ENCODE data around the gene DNAH7.

The DNAH7 gene

DNA sequence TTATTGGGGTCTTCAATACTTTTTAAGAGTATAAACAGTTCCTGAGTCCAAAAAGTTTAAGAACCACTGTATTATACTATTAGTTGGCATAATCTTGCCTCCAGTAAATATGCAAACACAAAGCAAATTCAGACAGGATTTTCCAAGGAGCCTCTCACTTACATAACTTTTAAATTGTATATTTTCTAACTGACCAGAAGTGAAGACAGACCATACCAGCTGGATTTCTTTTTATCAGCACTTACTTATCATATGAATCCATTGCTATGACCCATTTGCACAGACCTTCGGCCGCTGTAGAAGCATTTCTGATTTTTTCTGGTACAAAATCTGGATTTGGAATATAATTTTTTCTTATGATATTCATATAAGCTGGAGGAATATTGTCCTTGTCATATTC is 211.5 kb downstream of the DNAH7 start:
- DNase-seq = no peak

DNA sequence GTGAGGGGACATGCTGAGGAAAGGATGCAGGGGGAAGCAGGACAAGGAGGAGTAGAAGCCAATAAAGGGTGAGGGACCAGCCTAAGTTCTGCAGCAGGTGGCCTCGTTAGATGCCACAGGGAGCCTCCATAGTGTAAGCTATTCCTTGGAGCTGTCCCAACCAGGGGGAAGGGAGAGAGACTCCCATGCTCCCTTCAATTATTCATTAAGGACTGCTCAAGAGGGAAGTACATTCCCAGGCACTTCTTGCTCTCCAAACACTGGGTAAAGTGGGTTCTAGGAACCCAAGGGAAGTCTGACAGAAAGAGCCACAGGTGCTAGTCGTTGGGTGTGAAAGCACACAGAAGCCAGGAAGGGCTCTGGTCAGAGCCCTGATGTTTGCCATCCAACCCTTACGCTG is 217.9 kb downstream of the DNAH7 start:
- DNase-seq = no peak

DNA sequence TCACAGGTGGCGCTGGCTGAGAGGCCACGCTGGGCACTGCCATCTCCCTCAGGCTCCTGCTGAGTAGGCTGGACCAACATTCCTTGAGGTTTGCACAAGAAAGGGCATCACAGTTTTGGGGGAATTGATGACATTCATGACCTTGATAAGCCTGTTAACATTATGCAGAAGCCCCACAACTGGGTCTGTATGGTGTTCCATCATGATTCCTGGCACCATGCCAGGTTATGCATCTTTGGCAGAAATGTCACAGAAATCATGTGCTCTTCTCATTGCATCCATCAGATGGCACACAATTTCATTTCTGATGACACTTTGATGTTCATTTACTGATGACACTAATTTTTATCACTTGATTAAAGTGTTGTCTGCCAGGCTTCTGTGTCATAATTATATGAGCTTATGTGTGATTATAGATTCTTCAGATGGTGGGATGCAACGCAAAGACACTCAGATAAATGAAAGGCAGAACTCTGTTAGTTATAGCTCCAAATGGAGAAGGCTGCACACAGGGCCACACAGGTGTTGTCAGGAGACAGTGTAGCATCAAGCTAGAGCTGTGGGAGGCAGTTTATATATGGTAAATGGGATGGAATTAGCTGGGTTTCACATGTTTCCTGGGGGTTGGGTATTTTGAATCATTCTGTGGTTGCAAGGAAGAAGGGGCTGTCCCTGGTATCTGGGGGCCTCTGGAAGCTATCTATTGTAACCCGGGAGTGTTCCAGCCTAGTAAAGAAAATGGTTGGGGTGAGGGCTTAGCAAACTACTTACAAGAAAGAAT is 220.3 kb downstream of the DNAH7 start:
- no peak for DNase-seq

DNA sequence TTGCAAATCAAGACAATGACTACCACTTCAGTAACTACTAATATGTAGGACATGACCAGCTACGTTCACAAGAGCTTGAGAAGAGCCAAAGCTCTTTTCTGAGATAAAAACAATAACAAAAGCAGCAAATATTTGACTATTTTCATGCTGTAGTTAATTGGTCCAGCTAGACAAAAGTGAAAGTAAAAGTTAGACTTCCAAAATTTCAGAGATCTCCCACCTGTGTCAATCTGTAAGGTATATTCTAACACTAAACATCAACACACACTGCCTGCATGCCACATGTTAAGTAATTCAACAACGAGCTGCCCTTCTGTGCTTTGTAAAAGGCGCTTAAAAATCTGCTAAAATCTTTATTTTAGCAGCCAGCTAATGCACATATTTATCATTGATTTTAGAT is 225.7 kb downstream of the DNAH7 start:
- DNase-seq = no peak

DNA sequence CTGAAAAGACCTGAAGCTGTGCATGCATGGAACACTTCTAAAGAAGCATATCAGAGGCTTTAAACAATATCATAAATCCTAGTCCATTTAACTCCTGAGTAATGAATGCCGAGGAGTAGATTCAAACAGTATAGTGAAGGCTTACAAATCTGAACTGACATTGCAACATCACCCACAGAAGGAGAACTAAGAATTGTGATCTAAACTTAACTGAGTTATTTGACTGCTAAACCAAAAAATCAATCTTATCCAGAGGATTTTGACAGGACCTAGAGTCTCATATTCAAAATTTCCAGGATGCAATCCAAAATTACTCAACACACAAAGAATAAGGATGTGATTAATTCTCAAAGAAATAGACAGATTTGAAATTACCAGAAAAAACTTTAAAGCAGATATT is 230.6 kb downstream of the DNAH7 start:
- DNase-seq = no peak

DNA sequence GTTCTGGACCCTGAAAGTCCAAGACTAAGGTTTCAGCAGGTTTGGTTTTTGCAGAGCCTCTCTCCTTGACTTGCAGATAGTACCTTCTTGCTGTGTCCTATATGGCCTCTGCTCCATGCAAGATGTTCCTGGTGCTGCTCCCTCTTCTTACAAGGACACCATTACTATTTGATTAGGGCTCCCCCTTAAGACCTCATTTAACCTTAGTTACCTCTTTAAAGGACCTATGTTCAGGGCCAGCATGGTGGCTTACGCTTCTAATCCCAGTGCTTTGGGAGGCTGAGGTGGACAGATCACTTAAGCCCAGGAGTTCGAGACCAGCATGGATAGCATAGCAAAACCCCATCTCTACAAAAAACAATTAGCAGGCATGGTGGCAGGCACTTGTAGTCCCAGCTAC is 232.6 kb downstream of the DNAH7 start:
- DNase-seq = no peak

DNA sequence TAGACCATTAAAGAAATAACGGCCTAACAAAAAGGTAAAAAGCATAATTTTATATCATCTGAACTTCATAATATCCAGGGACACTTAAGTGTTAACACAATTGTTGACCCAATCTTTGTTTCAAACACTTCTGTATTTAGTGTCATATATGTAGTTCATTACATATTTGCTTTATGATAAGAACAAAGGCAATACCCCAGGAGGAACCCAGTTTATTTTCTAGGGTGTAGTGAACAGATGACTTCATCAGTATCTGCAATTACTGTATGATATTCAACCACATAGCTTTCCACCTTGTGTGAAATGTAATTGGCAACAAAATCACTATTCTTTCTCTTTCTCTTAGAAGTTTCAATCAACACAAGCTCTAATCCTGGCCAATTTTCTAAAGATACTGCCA is 233.8 kb downstream of the DNAH7 start:
- no peak for DNase-seq

DNA sequence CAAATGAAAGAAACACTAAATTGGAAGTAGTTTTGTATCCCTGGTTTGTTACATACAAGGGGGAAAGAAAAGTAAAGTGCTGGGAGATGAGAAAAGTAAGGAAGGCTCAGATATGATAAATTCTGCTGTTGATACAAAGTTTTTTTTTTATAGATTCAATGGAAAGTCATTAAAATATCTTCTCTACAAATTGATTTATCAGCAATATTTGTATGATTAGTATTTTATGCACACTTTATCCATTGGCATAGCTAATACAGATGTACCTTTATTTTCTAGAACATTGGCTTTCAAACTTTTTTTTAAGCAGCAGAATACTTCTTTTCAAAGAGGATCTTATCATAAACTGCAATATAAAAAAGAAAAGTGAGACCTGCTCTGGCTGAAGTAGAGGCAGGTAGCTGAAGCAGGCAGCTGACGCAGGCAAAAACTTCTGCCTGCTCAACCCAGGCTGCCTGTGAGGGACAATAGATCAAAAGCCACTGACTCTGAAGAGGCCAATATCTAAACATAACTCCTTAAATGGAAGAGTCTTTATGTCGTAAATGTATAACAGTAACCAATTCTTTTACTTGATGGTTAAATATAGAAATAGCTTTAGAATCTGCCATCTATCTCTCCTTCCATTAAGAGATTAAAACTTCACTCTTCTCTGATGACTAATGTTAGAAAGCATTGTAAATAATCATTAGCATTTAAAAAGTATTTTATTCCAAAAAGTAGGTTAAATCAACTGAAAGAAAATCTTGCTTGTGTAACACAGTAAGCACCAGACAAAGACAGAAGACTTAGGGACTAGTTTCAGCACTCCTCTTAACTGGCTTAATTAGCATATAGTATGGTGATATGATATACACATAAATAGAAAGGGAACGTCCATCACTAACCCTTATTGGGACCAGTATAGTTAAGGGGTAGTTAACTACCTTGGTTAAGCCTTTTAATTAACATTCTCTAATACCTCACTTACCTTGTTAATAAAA is 237.4 kb downstream of the DNAH7 start:
- DNase-seq = peak; percentile 18

DNA sequence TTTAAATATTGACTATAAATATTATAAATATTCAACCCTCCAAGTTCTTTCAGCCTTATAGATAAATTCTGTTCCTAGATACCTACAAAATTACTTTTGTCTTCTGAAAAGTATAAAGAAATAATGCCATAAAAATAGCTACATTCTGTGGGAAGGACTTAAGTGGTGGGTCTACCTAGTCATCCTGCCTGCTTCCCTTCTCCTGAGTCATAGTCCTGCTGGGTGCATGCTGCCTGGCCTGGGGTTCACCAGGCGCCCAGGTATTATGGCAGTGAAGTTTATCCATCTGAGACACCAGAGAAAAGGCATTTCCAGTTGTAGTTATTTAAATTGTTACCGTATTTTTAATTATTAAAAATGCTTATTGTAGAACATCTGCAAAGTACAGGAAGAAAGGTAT is 244.2 kb downstream of the DNAH7 start:
- DNase-seq = no peak

DNA sequence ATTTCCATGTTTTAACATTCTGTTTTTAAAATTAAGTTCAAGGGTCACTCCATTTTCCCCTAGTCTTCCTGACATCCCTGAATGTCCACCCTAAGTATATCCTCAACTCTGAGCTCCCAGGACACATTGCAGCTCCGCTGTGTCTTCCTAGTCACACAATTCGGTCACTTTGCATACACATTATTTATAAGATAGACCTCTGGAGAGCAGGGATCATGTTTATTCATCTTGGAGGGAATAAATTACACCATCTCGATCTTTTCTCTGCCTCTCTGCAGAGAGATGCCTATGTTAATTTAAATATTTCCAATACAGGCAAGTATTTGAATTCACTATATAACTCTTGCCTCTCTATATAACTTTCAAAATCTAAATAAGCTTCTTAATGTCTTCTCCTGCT is 245.4 kb downstream of the DNAH7 start:
- no peak for DNase-seq

DNA sequence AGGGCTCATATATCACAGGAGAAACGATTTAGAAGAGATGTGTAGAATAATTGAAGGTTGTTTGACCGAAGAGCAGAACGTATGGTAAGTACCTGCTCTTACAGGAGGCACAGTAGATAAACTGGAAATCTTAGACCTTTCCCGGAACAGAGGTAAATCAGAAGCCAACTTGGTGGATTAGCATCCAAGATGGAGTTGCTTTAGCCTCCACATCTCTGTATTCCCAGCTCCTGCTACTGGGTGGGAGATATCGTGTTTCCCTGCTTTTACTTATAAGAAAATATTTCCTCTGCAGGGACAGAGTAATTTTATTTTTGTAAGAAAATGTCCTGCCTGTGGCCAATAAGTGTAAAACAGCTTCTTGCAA is 247.1 kb downstream of the DNAH7 start:
- DNase-seq = no peak

DNA sequence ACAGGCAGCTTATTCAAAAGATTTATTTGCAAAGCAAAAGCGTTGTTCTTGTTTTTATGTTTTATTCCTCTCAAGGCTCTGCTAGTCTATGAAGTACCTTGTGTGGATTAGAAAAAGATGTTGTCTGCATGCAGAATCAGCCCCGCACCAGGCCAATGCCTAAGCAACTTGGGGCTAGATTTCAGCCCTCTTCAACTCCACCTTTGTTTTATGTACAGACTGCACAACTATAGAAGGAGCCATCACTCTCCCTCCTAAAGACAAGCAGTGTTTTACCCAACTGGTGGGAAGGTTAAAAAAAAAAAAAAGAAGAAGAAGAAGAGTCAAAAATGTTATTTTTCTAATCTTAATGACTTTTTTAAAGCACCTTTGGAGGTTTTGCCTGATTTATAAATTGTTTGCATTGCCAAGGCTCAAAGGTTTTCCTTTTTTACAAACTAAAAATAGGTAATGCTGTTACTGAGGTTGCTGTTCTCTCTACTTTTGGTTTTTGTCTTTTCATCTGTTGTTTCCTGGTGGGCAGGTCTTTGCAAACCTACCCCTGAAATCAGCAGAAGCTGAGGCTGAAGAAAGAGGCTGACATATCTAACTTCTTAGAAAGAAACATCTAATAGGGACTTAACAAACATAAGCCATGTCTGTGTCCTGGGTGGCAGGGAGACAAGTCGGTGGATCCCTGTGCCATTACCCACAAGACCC is 247.6 kb downstream of the DNAH7 start:
- no peak for DNase-seq

DNA sequence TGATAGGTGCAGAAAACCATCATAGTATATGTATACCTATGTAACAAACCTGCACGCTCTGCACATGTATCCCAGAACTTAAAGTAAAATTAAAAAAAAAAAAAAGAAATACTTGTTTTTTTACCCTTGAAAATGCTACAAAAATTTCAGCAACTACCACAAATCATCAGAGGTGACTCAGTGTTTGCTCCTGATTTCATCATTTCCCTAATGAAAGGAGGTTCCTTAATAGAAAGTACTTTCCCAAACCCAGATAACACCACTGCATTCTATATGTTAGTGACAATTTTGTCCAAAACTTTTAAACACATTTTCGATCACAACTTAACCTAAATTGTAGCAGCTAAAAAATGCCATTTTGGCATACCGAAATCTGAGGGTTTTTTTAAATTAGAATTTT is 248.3 kb downstream of the DNAH7 start:
- DNase-seq = no peak

DNA sequence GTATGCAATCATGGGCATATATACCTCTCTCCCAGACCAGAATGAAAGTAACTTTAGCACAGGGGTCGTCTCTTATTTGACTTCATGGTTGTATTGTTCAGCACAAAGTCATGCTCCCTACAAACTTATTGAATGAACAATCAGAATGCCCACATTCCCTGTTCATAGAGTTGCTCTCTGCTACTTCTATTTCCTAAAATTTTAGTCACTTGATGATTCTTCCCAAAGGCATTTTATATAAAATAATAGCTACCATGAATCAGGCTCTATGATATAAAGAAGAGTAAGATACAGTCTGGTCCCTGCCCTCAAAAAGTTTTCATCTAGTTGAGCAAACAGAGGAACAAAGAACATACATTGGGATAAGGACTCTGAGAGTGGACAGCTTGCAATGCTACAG is 249.4 kb downstream of the DNAH7 start:
- no peak for DNase-seq

DNA sequence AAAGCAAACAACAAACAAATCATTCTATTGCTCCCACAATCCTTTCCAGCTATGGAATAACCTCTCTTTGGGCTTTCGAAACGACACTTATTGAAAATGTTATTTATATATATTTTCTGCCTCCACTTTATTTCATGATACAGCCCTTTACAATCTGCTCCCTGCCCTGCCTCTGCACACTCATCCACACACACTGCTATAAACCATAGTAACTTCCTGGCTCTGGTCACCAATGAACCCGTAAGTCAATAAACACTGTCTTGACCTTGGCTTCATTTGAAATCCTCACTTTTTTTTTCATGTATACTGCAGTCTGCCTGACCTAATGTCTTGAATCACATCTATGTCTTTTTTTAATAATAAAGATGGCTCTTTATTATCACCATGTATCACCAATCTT is 250.1 kb downstream of the DNAH7 start:
- DNase-seq = no peak

DNA sequence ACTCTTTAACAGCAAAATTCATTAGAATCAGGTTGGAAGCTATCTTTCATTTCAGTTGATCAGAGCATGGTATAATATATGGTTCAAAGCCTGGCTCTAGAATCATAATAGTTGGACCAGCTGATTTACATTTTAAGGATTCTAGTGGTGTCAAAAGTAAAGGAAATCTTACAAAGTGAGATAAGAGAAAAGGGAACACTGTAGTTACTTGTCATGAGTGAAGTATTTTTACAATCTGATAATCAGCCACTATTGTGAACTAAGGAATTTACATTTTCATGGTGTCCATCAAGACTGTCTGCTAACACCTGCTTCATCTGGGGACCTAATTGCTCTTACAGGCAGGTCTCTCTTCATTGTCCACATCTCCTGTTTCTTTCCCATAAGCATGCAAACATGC is 250.5 kb downstream of the DNAH7 start:
- DNase-seq = no peak

DNA sequence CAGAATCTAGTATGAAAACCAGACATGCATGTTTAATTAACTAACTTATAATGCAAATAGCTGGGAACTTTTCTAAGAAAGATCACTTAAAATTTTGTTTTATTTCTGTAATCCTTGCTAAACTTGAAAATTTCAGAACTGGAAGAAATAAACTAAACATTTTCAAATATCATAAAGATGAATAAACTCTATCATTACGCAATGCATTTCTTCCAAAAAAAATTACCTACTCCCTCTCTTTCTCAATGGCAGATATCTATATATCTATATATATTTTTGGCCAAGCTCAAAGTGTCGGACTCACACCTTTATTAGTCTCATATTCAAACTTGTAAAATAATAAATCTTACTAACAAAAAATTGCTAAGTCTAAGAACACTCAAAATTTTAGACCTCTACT is 253.6 kb downstream of the DNAH7 start:
- no peak for DNase-seq

DNA sequence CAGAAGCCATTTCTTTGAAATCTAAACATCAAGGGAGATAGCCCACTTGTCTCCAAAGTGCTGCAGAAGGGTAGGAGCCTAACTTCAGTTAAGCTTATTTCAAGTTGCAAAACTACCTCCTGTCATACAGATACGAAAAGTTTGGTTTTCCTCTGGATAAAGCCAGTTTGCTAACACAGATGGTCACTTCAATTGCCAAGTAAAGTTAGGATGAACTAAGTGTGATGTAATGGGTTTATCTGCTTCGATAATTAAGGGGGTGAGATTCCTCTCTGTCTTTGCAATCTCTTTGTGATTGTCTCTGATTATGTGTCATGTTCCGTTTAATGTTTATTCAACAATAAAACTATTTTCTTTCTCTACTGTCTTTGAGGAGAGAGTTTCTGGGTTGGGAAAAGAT is 255.2 kb downstream of the DNAH7 start:
- no peak for DNase-seq

DNA sequence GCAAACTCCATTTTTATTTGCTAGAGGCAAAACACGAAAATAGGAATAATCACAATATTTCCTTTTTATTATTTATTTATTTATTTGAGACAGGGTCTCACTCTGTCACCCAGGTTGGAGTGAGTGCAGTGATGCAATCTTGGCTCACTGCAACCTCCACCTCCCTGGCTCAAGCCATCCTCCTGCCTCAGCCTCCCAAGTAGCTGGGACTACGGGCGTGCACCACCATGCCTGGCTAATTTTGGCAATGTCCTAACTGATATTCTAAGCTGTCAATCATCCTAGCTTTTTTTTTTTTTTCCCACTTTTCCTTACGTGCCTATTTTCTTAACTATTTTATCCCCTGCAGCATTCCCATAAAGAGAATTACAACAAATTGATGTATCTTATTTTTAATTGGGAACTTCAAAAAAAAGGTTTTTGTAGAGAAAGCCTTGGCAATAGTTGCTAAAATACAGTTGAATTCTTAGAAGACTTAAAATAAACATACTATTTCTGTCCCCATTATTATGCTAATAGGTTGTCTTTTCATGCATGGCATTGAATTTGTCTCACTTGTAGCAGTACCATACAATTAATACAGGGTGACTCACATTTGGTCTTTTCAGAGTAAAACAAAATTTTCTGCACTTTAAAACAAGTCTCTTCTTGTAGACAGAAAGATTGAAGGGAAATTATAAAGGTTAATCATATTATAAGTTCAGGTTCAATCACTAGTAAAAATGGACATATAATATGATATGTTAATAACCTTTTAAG is 258.1 kb downstream of the DNAH7 start:
- no peak for DNase-seq

DNA sequence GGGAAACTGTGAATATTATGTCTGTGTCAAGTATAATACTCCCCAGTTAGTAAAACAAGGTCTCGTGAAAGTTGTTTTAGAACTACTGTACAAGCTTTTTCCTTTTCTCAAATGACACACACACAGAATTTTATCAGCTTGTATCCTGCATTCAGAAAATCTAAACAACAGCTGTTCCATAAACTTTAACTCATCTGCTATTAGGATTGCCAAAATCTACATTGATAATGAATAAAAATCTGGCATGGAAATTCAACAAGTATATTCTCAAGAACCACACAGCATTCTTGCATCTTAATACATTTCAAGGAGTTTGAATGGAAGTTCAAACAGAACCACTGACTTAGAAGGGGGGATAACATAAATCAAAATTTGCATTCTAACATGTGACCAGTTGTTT is 260.4 kb downstream of the DNAH7 start:
- DNase-seq = no peak

DNA sequence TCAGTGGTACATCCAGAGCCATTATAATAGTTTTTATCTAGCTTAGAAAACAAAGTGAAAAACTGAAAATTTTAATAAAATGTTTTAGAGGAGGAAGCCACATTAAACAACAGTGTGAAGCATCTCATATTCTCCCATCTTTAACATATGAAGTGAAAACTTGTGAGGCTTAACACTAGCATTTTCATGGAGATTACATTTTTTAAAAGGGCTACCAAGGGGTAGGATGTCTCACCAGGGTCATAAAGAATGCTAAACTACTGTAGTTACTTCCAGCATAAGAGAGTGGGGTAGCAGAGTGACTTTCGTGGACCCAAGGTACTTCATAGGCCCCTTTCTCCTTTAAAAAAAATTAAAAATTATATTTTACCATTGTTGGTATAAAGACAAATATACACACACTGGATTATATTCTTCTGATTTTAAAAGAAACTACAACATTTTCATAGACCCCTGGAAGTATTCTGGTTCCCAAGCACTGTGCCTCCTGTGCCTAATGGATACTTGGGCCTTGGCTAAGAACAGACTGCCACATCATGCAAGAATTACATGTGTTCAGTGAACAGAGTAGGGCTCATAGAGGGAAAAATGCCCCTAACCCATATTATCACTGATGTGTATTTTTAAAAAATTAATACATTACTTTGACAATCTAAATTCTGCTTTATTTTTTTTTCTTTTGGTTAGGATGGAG is 263.2 kb downstream of the DNAH7 start:
- DNase-seq = no peak

DNA sequence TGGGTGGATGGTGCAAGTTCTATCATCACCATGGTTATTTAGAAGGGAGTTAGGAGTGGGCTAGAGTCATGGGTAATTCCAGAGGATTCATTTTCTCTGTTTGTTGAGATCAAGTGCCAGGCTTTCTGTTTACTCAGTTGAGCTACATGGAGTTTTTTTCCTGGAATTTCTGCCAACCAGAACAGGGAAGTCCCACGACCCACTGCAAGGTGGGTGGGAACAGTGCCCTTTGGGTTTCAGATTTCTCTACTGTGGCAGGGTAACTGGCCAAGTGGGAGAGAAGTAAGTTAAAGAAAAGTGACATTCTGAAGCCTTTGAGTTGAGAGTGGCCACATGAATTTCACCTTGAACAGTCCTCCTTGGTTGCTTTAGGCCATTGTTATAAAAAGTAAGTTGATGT is 272.8 kb downstream of the DNAH7 start:
- no peak for DNase-seq

All from NCI-H510A treated with DMSO at 0.1 percent for 48 hours (cell line).